Measurements from ENCODE around the gene PHACTR1. TPM values are rescaled to one million over a fixed set of nuclear protein-coding genes. Genes with fewer than 3 reads are reported as not detected.

PHACTR1 gene
- total RNA-seq, 1 donor from 2014 or later: 2.2 TPM

DNA sequence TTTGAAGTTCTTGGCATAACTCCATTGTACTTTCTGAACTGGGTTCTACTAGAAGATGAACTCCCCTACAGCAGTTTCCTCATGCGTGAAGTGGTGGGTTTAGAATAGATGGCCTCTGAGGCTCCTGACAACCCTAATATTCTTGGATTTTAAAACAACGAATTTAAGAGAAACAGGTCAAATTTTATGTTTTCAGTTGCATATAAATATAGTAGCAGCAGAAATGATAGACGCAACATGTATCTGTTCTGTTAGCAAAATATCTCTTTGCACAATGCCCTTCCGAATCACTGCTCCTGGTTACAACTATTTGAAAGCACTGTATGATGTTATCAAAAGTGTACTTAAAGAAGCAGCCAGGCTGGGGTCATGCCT, 364.6 kb downstream of the PHACTR1 start:
- no peak for DNase-seq (ENCODE audit: low read depth)
- Histone ChIP-seq H3K36me3 (ENCODE audit: control insufficient read depth, insufficient read depth, low read length) (no peaks in the 10 kb centered on the region), H3K4me3 (ENCODE audit: low read depth, low read length) (no peak overlapping the region), H3K27me3 (ENCODE audit: control insufficient read depth, insufficient read depth, low read length) (no peaks in the 10 kb centered on the region)
- TF ChIP-seq, protein P1, sequence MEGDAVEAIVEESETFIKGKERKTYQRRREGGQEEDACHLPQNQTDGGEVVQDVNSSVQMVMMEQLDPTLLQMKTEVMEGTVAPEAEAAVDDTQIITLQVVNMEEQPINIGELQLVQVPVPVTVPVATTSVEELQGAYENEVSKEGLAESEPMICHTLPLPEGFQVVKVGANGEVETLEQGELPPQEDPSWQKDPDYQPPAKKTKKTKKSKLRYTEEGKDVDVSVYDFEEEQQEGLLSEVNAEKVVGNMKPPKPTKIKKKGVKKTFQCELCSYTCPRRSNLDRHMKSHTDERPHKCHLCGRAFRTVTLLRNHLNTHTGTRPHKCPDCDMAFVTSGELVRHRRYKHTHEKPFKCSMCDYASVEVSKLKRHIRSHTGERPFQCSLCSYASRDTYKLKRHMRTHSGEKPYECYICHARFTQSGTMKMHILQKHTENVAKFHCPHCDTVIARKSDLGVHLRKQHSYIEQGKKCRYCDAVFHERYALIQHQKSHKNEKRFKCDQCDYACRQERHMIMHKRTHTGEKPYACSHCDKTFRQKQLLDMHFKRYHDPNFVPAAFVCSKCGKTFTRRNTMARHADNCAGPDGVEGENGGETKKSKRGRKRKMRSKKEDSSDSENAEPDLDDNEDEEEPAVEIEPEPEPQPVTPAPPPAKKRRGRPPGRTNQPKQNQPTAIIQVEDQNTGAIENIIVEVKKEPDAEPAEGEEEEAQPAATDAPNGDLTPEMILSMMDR (IDR thresholded peaks at IDR 0.05; ENCODE audit: insufficient read depth, low read length, poor library complexity, severe bottlenecking): no peak

DNA sequence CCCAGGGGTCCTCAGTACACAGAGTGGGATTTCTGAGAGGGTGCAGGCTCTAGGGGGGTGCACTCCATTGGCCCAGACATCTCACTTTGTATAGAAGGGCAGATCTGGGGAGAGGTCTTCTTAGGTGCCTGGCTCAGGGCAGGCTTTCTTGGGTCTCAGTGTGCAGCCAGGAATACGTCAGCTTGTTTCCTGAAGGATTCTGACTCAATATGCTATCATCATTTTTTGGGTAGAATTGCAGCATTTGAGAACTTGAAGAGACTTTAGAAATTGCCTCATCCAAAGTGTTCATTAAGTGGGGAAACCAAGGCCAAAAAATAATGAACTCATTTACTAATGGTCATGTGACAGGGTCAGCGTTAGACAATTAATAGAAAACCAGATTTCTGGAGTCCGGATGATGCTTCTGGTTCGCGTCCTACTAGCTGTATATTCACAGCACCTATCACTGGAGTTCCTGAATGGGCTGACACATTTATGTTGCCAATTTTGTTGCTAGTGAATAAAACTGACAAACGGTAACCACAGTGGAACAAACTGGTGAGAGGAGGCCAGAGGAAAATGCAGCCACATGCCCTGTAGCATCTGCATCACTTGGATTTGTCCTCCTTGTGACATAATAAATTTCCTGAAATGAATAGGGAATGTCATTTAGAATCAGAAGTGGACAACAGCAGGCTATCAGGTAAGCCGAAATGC, 372.9 kb downstream of the PHACTR1 start:
- TF ChIP-seq, protein P1 (IDR thresholded peaks at IDR 0.05; ENCODE audit: insufficient read depth, low read length, poor library complexity, severe bottlenecking): no peak
- Histone ChIP-seq H3K27me3 (ENCODE audit: control insufficient read depth, insufficient read depth, low read length) (no peaks in the 10 kb centered on the region), H3K36me3 (ENCODE audit: control insufficient read depth, insufficient read depth, low read length) (no peaks in the 10 kb centered on the region), H3K4me3 (ENCODE audit: low read depth, low read length) (no peak overlapping the region)
- no peak for DNase-seq (ENCODE audit: low read depth)

DNA sequence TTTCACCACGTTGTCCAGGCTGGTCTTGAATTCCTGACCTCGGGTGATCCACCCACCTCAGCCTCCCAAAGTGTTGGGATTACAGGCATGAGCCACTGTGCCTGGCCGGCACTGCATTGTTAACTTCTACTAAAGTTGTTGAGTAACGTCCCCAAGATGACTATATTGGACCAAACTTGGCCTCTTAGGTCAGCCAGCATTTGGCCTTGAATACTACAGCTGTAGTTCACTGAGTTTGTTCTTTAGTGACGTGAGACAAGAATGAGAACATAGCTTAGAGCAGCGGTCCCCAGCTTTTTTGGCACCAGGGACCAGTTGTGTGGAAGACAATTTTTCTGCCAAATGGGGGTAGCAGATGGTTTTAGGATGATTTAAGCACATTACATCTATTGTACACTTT, 374.6 kb downstream of the PHACTR1 start:
- TF ChIP-seq, protein P1 (IDR thresholded peaks at IDR 0.05; ENCODE audit: insufficient read depth, low read length, poor library complexity, severe bottlenecking): no peak
- no peak overlapping the region for H3K4me3 ChIP-seq (ENCODE audit: low read depth, low read length)
- H3K36me3 ChIP-seq (ENCODE audit: control insufficient read depth, insufficient read depth, low read length): no peaks in the 10 kb centered on the region
- H3K27me3 ChIP-seq (ENCODE audit: control insufficient read depth, insufficient read depth, low read length): no peaks in the 10 kb centered on the region
- DNase-seq (ENCODE audit: low read depth): no peak

DNA sequence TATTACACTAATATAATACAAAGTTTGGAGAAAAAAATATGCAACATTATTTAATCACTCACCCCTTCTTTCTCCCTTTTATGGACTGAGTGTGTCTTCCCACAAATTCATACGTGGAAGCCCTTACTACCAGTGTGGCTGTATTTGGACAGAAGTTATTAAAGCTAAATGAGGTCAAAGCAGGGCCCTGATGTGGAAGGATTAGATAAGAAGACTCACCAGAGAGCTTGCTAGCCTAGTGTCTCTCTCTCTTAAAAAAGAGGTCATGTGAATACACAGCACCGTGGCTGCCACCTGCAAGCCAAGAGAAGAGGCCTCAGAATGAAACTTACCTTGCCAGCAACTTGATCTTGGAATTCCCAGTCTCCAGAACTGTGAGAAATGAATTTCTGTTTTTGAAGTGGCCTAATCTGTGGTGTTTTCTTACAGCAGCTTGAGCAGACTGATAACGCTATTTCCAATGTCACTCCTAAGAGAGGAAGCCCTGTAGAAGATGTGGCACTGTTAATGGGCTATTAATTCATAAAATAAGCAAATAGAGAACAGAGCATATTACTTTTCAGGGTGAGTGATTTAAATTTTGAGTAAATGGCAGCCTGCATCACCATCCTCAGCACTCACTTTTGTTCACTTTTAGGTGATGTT, 378.3 kb downstream of the PHACTR1 start:
- TF ChIP-seq, protein P1 (IDR thresholded peaks at IDR 0.05; ENCODE audit: insufficient read depth, low read length, poor library complexity, severe bottlenecking): no peak
- Histone ChIP-seq H3K36me3 (ENCODE audit: control insufficient read depth, insufficient read depth, low read length) (no peaks in the 10 kb centered on the region), H3K4me3 (ENCODE audit: low read depth, low read length) (no peak overlapping the region), H3K27me3 (ENCODE audit: control insufficient read depth, insufficient read depth, low read length) (no peaks in the 10 kb centered on the region)
- DNase-seq (ENCODE audit: low read depth): no peak

DNA sequence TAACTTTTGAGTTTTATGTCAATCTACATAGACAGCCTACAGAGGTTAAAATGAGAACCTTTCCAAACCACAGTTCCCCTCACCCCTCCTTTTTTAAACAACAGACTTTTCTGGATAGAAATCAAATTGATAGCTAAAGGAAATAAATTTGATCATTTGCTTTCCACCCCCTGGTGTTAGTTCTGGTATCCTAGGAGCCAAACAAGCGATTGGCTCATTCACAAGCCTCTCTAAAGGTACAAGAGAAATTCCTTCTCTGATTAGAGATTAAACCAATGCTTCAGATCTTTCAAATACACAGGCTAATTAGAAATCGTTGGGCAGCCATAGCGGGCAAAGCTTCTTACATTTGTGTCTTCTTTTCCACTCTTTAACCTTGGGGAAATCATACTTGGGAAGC, 379.5 kb downstream of the PHACTR1 start:
- Histone ChIP-seq H3K36me3 (ENCODE audit: control insufficient read depth, insufficient read depth, low read length) (no peaks in the 10 kb centered on the region), H3K4me3 (ENCODE audit: low read depth, low read length) (no peak overlapping the region), H3K27me3 (ENCODE audit: control insufficient read depth, insufficient read depth, low read length) (no peaks in the 10 kb centered on the region)
- no peak for DNase-seq (ENCODE audit: low read depth)
- TF ChIP-seq, protein P1 (IDR thresholded peaks at IDR 0.05; ENCODE audit: insufficient read depth, low read length, poor library complexity, severe bottlenecking): no peak
